GM23338 (cell line): ENCODE data around the gene ZNF821. TPM values are rescaled to one million over a fixed set of nuclear protein-coding genes. Genes with fewer than 3 reads are reported as not detected.

ENCODE experiments used
- ATAC-seq: fragments of 200-7000 bp; cut with Tn5 transposase; 3 replicates; pipeline ENCODE4 v1.9.1; 2020
- DNase-seq: peaks from one replicate; pipeline ENCODE4 v3.0.0-alpha.2; 2015; ENCODE audit warnings: low spot score
- H2AFZ ChIP-seq: fragments of 200-600 bp; sonication (generic); 2 replicates; pipeline ENCODE4 v1.8.0; 2016; ENCODE audit warnings: antibody characterized with exemption, mild to moderate bottlenecking, moderate library complexity
- H3F3A ChIP-seq: fragments of 200-600 bp; sonication (generic); replicated peaks from 2 replicates; pipeline ENCODE4 v1.8.0; 2017; ENCODE audit warnings: antibody characterized with exemption, mixed run types, low read depth
- H3K27ac ChIP-seq: fragments of 200-600 bp; sonication (generic); 2 replicates; pipeline ENCODE4 v1.6.1; 2016; ENCODE audit warnings: low read depth
- H3K27me3 ChIP-seq: fragments of 200-600 bp; sonication (generic); 2 replicates; pipeline ENCODE4 v1.8.0; 2016; ENCODE audit warnings: mild to moderate bottlenecking, mixed run types, moderate library complexity; ENCODE audit not compliant: insufficient read depth
- H3K36me3 ChIP-seq: fragments of 200-600 bp; sonication (generic); 2 replicates; pipeline ENCODE4 v1.8.0; 2016; ENCODE audit warnings: mild to moderate bottlenecking; ENCODE audit not compliant: insufficient read depth
- H3K4me1 ChIP-seq: fragments of 200-600 bp; sonication (generic); 2 replicates; pipeline ENCODE4 v1.8.0; 2016; ENCODE audit warnings: mild to moderate bottlenecking, moderate library complexity; ENCODE audit not compliant: insufficient read depth
- H3K4me2 ChIP-seq: fragments of 200-600 bp; sonication (generic); 2 replicates; pipeline ENCODE4 v1.7.1; 2017; ENCODE audit warnings: mixed run types
- H3K4me3 ChIP-seq: fragments of 200-600 bp; sonication (generic); 2 replicates; pipeline ENCODE4 v1.6.1; 2016; ENCODE audit warnings: mixed run types
- H3K79me2 ChIP-seq: fragments of 200-600 bp; sonication (generic); replicated peaks from 2 replicates; pipeline ENCODE4 v1.8.0; 2017; ENCODE audit warnings: mild to moderate bottlenecking; ENCODE audit not compliant: insufficient read depth
- H3K9me2 ChIP-seq: fragments of 200-600 bp; sonication (generic); 2 replicates; pipeline ENCODE4 v1.8.0; 2017; ENCODE audit not compliant: insufficient read depth
- H4K20me1 ChIP-seq: fragments of 200-600 bp; sonication (generic); replicated peaks from 2 replicates; pipeline ENCODE4 v1.8.0; 2017; ENCODE audit warnings: mild to moderate bottlenecking; ENCODE audit not compliant: insufficient read depth
- H3K27ac Mint-ChIP-seq: 2 replicates; pipeline ENCODE4 v1.8.0; 2020; ENCODE audit warnings: inconsistent platforms, mild to moderate bottlenecking, moderate library complexity, mixed read lengths
- H3K27me3 Mint-ChIP-seq: 3 replicates; pipeline ENCODE4 v1.8.0; 2022; ENCODE audit warnings: low read depth, mild to moderate bottlenecking, moderate library complexity, mixed read lengths, inconsistent platforms; ENCODE audit not compliant: insufficient read depth, poor library complexity
- H3K36me3 Mint-ChIP-seq: 3 replicates; pipeline ENCODE4 v1.8.0; 2021; ENCODE audit warnings: low read depth, mild to moderate bottlenecking, inconsistent platforms, moderate library complexity, mixed read lengths
- H3K4me1 Mint-ChIP-seq: 3 replicates; pipeline ENCODE4 v1.8.0; 2020; ENCODE audit warnings: mild to moderate bottlenecking, inconsistent platforms, mixed read lengths
- H3K4me3 Mint-ChIP-seq: 3 replicates; pipeline ENCODE4 v1.8.0; 2021; ENCODE audit warnings: moderate library complexity, mild to moderate bottlenecking, inconsistent platforms, mixed read lengths
- H3K9me3 Mint-ChIP-seq: 3 replicates; pipeline ENCODE4 v1.8.0; 2020; ENCODE audit warnings: moderate library complexity, mild to moderate bottlenecking, inconsistent platforms, mixed read lengths
- CREB1 ChIP-seq: fragments of 250-450 bp; sonication (Bioruptor Pico); IDR thresholded peaks from 2 replicates; pipeline ENCODE4 v1.5.0; 2020; ENCODE audit warnings: low read depth, mild to moderate bottlenecking, moderate library complexity
- EZH2 ChIP-seq: fragments of 200-600 bp; sonication (generic); IDR thresholded peaks from one replicate; pipeline ENCODE4 v1.8.0; 2017; ENCODE audit warnings: antibody characterized with exemption, mild to moderate bottlenecking, low read depth; ENCODE audit not compliant: unreplicated experiment
- EZH2phosphoT487 ChIP-seq: fragments of 200-600 bp; sonication (generic); IDR thresholded peaks from one replicate; pipeline ENCODE4 v1.8.1; 2018; ENCODE audit warnings: antibody characterized with exemption; ENCODE audit not compliant: unreplicated experiment
- JUNB ChIP-seq: IDR thresholded peaks from one replicate; pipeline ENCODE4 v1.6.1; 2016; ENCODE audit warnings: antibody characterized with exemption; ENCODE audit not compliant: unreplicated experiment
- POLR2AphosphoS5 ChIP-seq: IDR thresholded peaks from 2 replicates; pipeline ENCODE4 v1.6.1; 2016; ENCODE audit warnings: antibody characterized with exemption, low read depth
- ZNF114 ChIP-seq: fragments of 250-450 bp; sonication (Bioruptor Pico); IDR thresholded peaks from 2 replicates; pipeline ENCODE4 v1.5.0; 2020; ENCODE audit warnings: mild to moderate bottlenecking, moderate library complexity
- ZNF331 ChIP-seq: fragments of 250-450 bp; sonication (Bioruptor Pico); IDR thresholded peaks from 2 replicates; pipeline ENCODE4 v1.5.0; 2020; ENCODE audit warnings: low read depth, mild to moderate bottlenecking, moderate library complexity
- polyA plus RNA-seq: library from polyadenylated mRNA; unstranded; fragments of >200 nt; fragmentation: Nextera tagmentation; extraction: Ambion mirVana; gene quantifications from 2 replicates; pipeline ENCODE4 v1.2.1, GENCODE V29; 2016
- total RNA-seq: library from RNA; depleted of rRNA; stranded (reverse); fragments of >200 nt; shearing (Covaris generic); gene quantifications from 2 replicates; pipeline ENCODE4 v1.2.3, GENCODE V29; 2014
- TF ChIP-seq, protein P1 (sequence below): fragments of 250-450 bp; sonication (Bioruptor Pico); IDR thresholded peaks from 2 replicates; pipeline ENCODE4 v1.5.0; 2020; ENCODE audit warnings: mild to moderate bottlenecking, moderate library complexity
- TF ChIP-seq, protein P2 (sequence below): IDR thresholded peaks from 2 replicates; pipeline ENCODE4 v1.6.1; 2016; ENCODE audit warnings: antibody characterized with exemption

The ZNF821 gene
- total and polyA plus RNA-seq, 2 experiments from 2014 or later: 13.3 to 14.8 TPM

DNA sequence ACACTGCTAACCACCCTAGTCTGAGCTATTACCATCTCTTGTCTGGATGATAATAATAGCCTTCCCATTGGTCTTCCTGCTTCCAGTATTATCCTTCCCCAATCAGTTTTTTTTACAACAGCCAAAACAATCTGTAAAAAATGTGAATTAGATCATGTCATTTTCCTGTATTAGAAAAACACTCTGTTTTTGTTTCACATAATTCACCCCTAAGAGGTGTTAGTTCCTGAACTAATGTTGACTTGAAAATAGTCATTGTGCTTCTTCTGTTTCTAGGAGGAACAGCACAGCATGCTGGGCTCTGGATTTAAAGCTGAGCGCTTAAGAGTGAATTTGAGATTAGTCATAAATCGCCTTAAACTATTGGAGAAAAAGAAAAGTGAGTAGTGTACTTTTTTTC is 31.4 kb upstream of the ZNF821 start (continued):
- TF ChIP-seq, protein P1, sequence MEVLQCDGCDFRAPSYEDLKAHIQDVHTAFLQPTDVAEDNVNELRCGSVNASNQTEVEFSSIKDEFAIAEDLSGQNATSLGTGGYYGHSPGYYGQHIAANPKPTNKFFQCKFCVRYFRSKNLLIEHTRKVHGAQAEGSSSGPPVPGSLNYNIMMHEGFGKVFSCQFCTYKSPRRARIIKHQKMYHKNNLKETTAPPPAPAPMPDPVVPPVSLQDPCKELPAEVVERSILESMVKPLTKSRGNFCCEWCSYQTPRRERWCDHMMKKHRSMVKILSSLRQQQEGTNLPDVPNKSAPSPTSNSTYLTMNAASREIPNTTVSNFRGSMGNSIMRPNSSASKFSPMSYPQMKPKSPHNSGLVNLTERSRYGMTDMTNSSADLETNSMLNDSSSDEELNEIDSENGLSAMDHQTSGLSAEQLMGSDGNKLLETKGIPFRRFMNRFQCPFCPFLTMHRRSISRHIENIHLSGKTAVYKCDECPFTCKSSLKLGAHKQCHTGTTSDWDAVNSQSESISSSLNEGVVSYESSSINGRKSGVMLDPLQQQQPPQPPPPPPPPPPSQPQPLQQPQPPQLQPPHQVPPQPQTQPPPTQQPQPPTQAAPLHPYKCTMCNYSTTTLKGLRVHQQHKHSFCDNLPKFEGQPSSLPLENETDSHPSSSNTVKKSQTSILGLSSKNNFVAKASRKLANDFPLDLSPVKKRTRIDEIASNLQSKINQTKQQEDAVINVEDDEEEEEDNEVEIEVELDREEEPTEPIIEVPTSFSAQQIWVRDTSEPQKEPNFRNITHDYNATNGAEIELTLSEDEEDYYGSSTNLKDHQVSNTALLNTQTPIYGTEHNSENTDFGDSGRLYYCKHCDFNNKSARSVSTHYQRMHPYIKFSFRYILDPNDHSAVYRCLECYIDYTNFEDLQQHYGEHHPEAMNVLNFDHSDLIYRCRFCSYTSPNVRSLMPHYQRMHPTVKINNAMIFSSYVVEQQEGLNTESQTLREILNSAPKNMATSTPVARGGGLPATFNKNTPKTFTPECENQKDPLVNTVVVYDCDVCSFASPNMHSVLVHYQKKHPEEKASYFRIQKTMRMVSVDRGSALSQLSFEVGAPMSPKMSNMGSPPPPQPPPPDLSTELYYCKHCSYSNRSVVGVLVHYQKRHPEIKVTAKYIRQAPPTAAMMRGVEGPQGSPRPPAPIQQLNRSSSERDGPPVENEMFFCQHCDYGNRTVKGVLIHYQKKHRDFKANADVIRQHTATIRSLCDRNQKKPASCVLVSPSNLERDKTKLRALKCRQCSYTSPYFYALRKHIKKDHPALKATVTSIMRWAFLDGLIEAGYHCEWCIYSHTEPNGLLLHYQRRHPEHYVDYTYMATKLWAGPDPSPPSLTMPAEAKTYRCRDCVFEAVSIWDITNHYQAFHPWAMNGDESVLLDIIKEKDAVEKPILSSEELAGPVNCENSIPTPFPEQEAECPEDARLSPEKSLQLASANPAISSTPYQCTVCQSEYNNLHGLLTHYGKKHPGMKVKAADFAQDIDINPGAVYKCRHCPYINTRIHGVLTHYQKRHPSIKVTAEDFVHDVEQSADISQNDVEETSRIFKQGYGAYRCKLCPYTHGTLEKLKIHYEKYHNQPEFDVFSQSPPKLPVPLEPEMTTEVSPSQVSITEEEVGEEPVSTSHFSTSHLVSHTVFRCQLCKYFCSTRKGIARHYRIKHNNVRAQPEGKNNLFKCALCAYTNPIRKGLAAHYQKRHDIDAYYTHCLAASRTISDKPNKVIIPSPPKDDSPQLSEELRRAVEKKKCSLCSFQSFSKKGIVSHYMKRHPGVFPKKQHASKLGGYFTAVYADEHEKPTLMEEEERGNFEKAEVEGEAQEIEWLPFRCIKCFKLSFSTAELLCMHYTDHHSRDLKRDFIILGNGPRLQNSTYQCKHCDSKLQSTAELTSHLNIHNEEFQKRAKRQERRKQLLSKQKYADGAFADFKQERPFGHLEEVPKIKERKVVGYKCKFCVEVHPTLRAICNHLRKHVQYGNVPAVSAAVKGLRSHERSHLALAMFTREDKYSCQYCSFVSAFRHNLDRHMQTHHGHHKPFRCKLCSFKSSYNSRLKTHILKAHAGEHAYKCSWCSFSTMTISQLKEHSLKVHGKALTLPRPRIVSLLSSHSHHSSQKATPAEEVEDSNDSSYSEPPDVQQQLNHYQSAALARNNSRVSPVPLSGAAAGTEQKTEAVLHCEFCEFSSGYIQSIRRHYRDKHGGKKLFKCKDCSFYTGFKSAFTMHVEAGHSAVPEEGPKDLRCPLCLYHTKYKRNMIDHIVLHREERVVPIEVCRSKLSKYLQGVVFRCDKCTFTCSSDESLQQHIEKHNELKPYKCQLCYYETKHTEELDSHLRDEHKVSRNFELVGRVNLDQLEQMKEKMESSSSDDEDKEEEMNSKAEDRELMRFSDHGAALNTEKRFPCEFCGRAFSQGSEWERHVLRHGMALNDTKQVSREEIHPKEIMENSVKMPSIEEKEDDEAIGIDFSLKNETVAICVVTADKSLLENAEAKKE (CRISPR knock-in tag): no peak
- no peak for TF ChIP-seq EZH2phosphoT487
- TF ChIP-seq ZNF331 (CRISPR knock-in tag): no peak

- ATAC-seq (no peak), DNase-seq (no peak)
- peaks cover 5% of the 10 kb centered on the region for H3K27me3 Mint-ChIP-seq
- H3K9me3 Mint-ChIP-seq: no peaks in the 10 kb centered on the region
- H3K27ac Mint-ChIP-seq: no peak overlapping the region
- no peak overlapping the region for H3K4me3 Mint-ChIP-seq
- H3K4me1 Mint-ChIP-seq: peaks cover 9% of the 10 kb centered on the region; the same call in 2 of the 3 replicates
- Histone ChIP-seq H3K4me3 (no peak overlapping the region), H3F3A (peaks cover 3% of the 10 kb centered on the region; the same call in 1 of the 2 replicates), H3K79me2 (peaks cover 100% of the 10 kb centered on the region), H3K27me3 (no peaks in the 10 kb centered on the region), H3K4me2 (no peak overlapping the region), H4K20me1 (peaks cover 92% of the 10 kb centered on the region), H3K9me2 (no peaks in the 10 kb centered on the region), H3K36me3 (peaks cover 48% of the 10 kb centered on the region), H3K4me1 (peaks cover 9% of the 10 kb centered on the region; the same call in 1 of the 2 replicates), H2AFZ (no peak overlapping the region), H3K27ac (no peak overlapping the region)
- peaks cover 73% of the 10 kb centered on the region for H3K36me3 Mint-ChIP-seq
- TF ChIP-seq, protein P1 (CRISPR knock-in tag): no peak
- TF ChIP-seq ZNF114 (CRISPR knock-in tag) (no peak), ZNF331 (CRISPR knock-in tag) (no peak), CREB1 (CRISPR knock-in tag) (no peak), POLR2AphosphoS5 (no peak), JUNB (no peak), EZH2 (no peak)
- TF ChIP-seq, protein P2, sequence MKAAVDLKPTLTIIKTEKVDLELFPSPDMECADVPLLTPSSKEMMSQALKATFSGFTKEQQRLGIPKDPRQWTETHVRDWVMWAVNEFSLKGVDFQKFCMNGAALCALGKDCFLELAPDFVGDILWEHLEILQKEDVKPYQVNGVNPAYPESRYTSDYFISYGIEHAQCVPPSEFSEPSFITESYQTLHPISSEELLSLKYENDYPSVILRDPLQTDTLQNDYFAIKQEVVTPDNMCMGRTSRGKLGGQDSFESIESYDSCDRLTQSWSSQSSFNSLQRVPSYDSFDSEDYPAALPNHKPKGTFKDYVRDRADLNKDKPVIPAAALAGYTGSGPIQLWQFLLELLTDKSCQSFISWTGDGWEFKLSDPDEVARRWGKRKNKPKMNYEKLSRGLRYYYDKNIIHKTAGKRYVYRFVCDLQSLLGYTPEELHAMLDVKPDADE: no peak
Observed at GRCh38 chr16:71914802-71915201, 30.8 kb upstream of the ZNF821 start.
